DND-41 (cell line): ENCODE results near the gene TMOD3.

Source experiments
- ATAC-seq: fragments of 200-7000 bp; cut with Tn5 transposase; 3 replicates; pipeline ENCODE4 v1.9.1; 2021; ENCODE audit warnings: low read depth; ENCODE audit not compliant: insufficient read depth
- DNase-seq: peaks from one replicate; pipeline ENCODE4 v3.0.0-alpha.2; 2020
- H2AFZ ChIP-seq: 2 replicates; pipeline ENCODE4 v1.6.0; 2012; ENCODE audit warnings: low read depth, low read length
- H3K27ac ChIP-seq: 2 replicates; pipeline ENCODE4 v1.5.1; 2012; ENCODE audit warnings: low read length, inconsistent platforms
- H3K27me3 ChIP-seq: fragments of 200-600 bp; sonication (generic); 2 replicates; pipeline ENCODE4 v1.6.0; 2012; ENCODE audit warnings: low read length, mild to moderate bottlenecking, inconsistent platforms; ENCODE audit not compliant: insufficient read depth, poor library complexity
- H3K36me3 ChIP-seq: 2 replicates; pipeline ENCODE4 v1.5.1; 2012; ENCODE audit warnings: low read length, inconsistent platforms; ENCODE audit not compliant: insufficient read depth
- H3K4me1 ChIP-seq: 2 replicates; pipeline ENCODE4 v1.5.1; 2012; ENCODE audit warnings: mild to moderate bottlenecking, low read length; ENCODE audit not compliant: insufficient read depth
- H3K4me2 ChIP-seq: 2 replicates; pipeline ENCODE4 v1.6.0; 2012; ENCODE audit warnings: mild to moderate bottlenecking, moderate library complexity, low read length, inconsistent platforms; ENCODE audit not compliant: insufficient read depth
- H3K4me3 ChIP-seq, 2 experiments: fragments of 200-600 bp in 1 of 2; shearing (Covaris generic) in 1 of 2; 2 replicates each; pipeline ENCODE4 v1.5.1; 2012 to 2016; ENCODE audit warnings: inconsistent platforms in 2 of 2, low read length in 2 of 2, mild to moderate bottlenecking in 2 of 2, low read depth in 1 of 2, moderate library complexity in 1 of 2
- H3K79me2 ChIP-seq: 2 replicates; pipeline ENCODE4 v1.6.0; 2012; ENCODE audit warnings: low read length, inconsistent platforms; ENCODE audit not compliant: insufficient read depth
- H3K9ac ChIP-seq: 2 replicates; pipeline ENCODE4 v1.6.0; 2012; ENCODE audit warnings: low read depth, mild to moderate bottlenecking, inconsistent platforms, low read length, moderate library complexity
- H3K9me3 ChIP-seq: 2 replicates; pipeline ENCODE4 v1.5.1; 2012; ENCODE audit warnings: low read length, moderate library complexity, mild to moderate bottlenecking, inconsistent platforms; ENCODE audit not compliant: insufficient read depth, severe bottlenecking
- H4K20me1 ChIP-seq: 2 replicates; pipeline ENCODE4 v1.6.0; 2012; ENCODE audit warnings: low read length; ENCODE audit not compliant: insufficient read depth
- EZH2 ChIP-seq: IDR thresholded peaks from 3 replicates; pipeline ENCODE4 v1.6.1; 2012; ENCODE audit warnings: borderline replicate concordance, low read depth, mild to moderate bottlenecking, moderate library complexity, low read length, inconsistent platforms; ENCODE audit not compliant: severe bottlenecking
- TF ChIP-seq, protein P1 (sequence below): IDR thresholded peaks from 2 replicates; pipeline ENCODE4 v1.5.1; 2012; ENCODE audit warnings: borderline replicate concordance, low read length, moderate library complexity, mild to moderate bottlenecking; ENCODE audit not compliant: poor library complexity, severe bottlenecking; ENCODE audit errors: extremely low read depth

Gene TMOD3

DNA sequence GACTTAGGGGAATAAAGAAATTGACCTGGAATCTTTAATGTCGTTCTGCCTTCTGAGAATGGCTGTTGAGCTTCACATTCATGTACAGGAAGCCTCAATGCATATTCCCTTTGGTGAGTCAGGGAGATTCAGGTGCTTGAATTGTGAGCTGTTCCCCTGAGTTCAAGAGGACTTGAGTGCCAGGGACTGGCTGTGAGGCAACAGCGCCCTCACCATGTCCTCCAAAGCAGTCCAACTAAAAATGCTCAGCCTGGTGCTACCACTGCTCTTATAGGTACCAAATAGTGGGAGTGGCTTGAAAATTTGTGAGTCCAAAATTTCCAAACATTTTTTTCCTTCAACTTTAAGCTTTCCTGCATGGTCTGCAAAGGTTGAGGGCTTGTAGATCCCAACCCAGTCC lies 88.0 kb downstream of the TMOD3 start:
- ATAC-seq (peak; percentile 68; the same call in 2 of the 3 replicates), DNase-seq (peak; percentile 18)
- Histone ChIP-seq H3K9me3 (no peaks in the 10 kb centered on the region), H3K4me3 (no peak overlapping the region), H3K9ac (no peak overlapping the region), H4K20me1 (no peaks in the 10 kb centered on the region), H3K27ac (no peak overlapping the region), H3K36me3 (peaks cover 32% of the 10 kb centered on the region), H3K27me3 (no peaks in the 10 kb centered on the region), H3K4me1 (no peaks in the 10 kb centered on the region), H3K79me2 (no peaks in the 10 kb centered on the region), H3K4me2 (no peak overlapping the region), H2AFZ (no peak overlapping the region)
- TF ChIP-seq, protein P1, sequence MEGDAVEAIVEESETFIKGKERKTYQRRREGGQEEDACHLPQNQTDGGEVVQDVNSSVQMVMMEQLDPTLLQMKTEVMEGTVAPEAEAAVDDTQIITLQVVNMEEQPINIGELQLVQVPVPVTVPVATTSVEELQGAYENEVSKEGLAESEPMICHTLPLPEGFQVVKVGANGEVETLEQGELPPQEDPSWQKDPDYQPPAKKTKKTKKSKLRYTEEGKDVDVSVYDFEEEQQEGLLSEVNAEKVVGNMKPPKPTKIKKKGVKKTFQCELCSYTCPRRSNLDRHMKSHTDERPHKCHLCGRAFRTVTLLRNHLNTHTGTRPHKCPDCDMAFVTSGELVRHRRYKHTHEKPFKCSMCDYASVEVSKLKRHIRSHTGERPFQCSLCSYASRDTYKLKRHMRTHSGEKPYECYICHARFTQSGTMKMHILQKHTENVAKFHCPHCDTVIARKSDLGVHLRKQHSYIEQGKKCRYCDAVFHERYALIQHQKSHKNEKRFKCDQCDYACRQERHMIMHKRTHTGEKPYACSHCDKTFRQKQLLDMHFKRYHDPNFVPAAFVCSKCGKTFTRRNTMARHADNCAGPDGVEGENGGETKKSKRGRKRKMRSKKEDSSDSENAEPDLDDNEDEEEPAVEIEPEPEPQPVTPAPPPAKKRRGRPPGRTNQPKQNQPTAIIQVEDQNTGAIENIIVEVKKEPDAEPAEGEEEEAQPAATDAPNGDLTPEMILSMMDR, result peak; percentile 57
- TF ChIP-seq EZH2, result no peak

DNA sequence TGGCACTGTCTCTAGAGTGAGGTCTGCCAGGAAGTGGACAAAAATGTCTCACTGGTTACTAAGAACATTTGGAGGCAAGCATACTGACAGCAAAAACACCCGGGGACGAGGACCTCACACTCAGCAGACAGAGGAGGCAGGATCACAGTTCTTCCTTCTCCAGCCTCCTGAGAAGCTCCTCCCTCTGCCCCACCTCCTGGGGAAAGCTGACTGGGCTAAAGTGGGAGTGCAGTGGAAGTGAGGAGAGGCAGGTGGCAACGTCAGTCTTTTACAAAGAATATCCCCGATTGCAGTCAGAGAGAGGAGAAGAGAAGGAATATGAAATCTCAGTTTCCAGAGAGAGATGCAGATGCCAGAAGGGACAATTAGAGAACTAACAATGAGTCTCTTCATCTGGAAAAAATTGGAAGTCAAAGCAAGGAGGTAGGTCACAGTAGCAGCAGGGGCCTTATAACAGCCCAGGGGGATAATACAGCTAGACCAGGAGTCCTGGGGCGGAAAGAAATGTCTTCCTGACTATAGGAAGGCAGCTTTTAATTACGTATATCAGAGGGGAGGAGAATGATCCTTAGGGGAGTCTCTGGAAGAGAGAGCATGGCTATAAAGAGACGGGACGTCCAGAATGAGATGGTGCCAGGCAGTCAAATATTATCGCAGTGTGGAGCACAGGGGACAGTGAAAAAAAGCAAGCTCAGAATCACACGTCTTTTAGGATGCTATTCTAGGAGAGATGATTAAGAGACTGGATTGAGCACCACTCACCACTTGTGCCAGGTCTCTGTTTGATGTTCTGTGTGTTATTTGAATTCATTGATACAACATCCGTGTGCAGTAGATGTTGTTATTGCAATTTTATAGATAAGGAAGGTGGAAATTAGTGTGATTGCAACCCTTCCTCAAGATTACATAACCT lies 95.0 kb downstream of the TMOD3 start:
- H3K4me1 ChIP-seq, result no peaks in the 10 kb centered on the region
- no peak overlapping the region for H3K27ac ChIP-seq
- no peak overlapping the region for H3K4me2 ChIP-seq
- H3K9ac ChIP-seq, result no peak overlapping the region
- H2AFZ ChIP-seq, result no peak overlapping the region
- no peaks in the 10 kb centered on the region for H3K27me3 ChIP-seq
- TF ChIP-seq EZH2, result no peak
- TF ChIP-seq, protein P1, result no peak
- H3K36me3 ChIP-seq, result peaks cover 42% of the 10 kb centered on the region
- no peaks in the 10 kb centered on the region for H3K79me2 ChIP-seq
- no peak for DNase-seq
- no peaks in the 10 kb centered on the region for H3K9me3 ChIP-seq
- H4K20me1 ChIP-seq, result no peaks in the 10 kb centered on the region
- H3K4me3 ChIP-seq, result no peak overlapping the region
- no peak for ATAC-seq

DNA sequence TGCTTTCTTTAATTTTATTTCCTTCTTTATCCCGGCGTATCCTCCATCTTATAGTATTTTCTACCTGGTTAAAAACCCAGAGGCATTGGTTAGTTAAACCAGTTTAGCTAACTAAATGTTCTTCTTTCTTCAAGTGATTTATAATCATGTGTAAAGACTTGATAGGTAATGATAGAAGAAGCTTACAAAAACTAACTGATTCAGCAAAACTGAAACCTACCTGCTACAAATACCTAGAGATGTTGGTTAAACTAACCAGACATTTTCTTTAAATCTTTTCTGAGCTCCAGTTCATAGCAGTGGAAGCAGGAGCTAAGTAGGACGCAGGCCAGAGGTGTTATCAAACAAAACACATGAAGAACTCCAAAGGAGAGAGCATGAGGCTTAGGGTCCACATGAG lies 97.4 kb downstream of the TMOD3 start:
- no peaks in the 10 kb centered on the region for H3K9me3 ChIP-seq
- no peaks in the 10 kb centered on the region for H3K4me1 ChIP-seq
- no peaks in the 10 kb centered on the region for H4K20me1 ChIP-seq
- DNase-seq, result no peak
- H3K79me2 ChIP-seq, result no peaks in the 10 kb centered on the region
- H3K4me2 ChIP-seq, result no peak overlapping the region
- no peaks in the 10 kb centered on the region for H3K27me3 ChIP-seq
- no peak for ATAC-seq
- TF ChIP-seq, protein P1, result no peak
- no peak for TF ChIP-seq EZH2
- no peak overlapping the region for H3K4me3 ChIP-seq
- H3K9ac ChIP-seq, result no peak overlapping the region
- H2AFZ ChIP-seq, result no peak overlapping the region
- no peak overlapping the region for H3K27ac ChIP-seq
- peaks cover 41% of the 10 kb centered on the region for H3K36me3 ChIP-seq
